Measurements from ENCODE around the gene ABCC2.

The ABCC2 gene

GRCh38 chr10:99850021-99850766, 67.8 kb downstream of the ABCC2 start:
- TF ChIP-seq CTCF (IDR thresholded peaks at IDR 0.05), result no peak

- TF ChIP-seq CTCF (IDR thresholded peaks at IDR 0.05), result no peak
These were observed 68.4 kb downstream of the ABCC2 start for GRCh38 chr10:99850767-99851340.

- TF ChIP-seq CTCF (IDR thresholded peaks at IDR 0.05), result no peak
These were observed 69.4 kb downstream of the ABCC2 start for GRCh38 chr10:99851825-99852224.

- TF ChIP-seq CTCF (IDR thresholded peaks at IDR 0.05), result no peak
These were observed 70.2 kb downstream of the ABCC2 start for GRCh38 chr10:99852481-99853213.

GRCh38 chr10:99853655-99854054, 71.2 kb downstream of the ABCC2 start:
- TF ChIP-seq CTCF (IDR thresholded peaks at IDR 0.05), result no peak

- TF ChIP-seq CTCF (IDR thresholded peaks at IDR 0.05), result peak; percentile 53
These were observed 72.4 kb downstream of the ABCC2 start for GRCh38 chr10:99854860-99855259.

- TF ChIP-seq CTCF (IDR thresholded peaks at IDR 0.05), result no peak
These were observed 73.1 kb downstream of the ABCC2 start for GRCh38 chr10:99855479-99856071.
